Neural crest cell (in vitro differentiated cells): ENCODE data around the gene REEP1. TPM values are rescaled to one million over a fixed set of nuclear protein-coding genes. Genes with fewer than 3 reads are reported as not detected.

Source experiments
- DNase-seq: peaks from one replicate; pipeline ENCODE4 v3.0.0; 2021; ENCODE audit warnings: low read depth, mixed read lengths, low spot score
- H3K27ac Mint-ChIP-seq: one replicate; pipeline ENCODE4 v1.8.0; 2021; ENCODE audit warnings: mild to moderate bottlenecking, mixed read lengths; ENCODE audit not compliant: unreplicated experiment
- H3K27me3 Mint-ChIP-seq: 2 replicates; pipeline ENCODE4 v1.8.0; 2021; ENCODE audit warnings: low read depth, mild to moderate bottlenecking, mixed read lengths
- H3K36me3 Mint-ChIP-seq: 2 replicates; pipeline ENCODE4 v1.8.0; 2021; ENCODE audit warnings: low read depth, mild to moderate bottlenecking, mixed read lengths
- H3K4me1 Mint-ChIP-seq: 2 replicates; pipeline ENCODE4 v1.8.0; 2021; ENCODE audit warnings: mixed read lengths
- H3K4me3 Mint-ChIP-seq: one replicate; pipeline ENCODE4 v1.8.0; 2021; ENCODE audit warnings: mild to moderate bottlenecking, mixed read lengths
- H3K9me3 Mint-ChIP-seq: 2 replicates; pipeline ENCODE4 v1.8.0; 2021; ENCODE audit warnings: mixed read lengths
- total RNA-seq: library from RNA; stranded (reverse); gene quantifications from 2 replicates; pipeline ENCODE4 v1.2.1, GENCODE V29; 2021
- TF ChIP-seq, protein P1 (sequence below): fragments of 200-600 bp; sonication (generic); conservative IDR thresholded peaks from 2 replicates; pipeline ENCODE4 v1.5.0; 2021; ENCODE audit warnings: antibody characterized with exemption, mild to moderate bottlenecking

Gene REEP1
- total RNA-seq, 1 donor from 2014 or later = 12.3 TPM

- H3K27ac Mint-ChIP-seq = no peak overlapping the region
- TF ChIP-seq, protein P1, sequence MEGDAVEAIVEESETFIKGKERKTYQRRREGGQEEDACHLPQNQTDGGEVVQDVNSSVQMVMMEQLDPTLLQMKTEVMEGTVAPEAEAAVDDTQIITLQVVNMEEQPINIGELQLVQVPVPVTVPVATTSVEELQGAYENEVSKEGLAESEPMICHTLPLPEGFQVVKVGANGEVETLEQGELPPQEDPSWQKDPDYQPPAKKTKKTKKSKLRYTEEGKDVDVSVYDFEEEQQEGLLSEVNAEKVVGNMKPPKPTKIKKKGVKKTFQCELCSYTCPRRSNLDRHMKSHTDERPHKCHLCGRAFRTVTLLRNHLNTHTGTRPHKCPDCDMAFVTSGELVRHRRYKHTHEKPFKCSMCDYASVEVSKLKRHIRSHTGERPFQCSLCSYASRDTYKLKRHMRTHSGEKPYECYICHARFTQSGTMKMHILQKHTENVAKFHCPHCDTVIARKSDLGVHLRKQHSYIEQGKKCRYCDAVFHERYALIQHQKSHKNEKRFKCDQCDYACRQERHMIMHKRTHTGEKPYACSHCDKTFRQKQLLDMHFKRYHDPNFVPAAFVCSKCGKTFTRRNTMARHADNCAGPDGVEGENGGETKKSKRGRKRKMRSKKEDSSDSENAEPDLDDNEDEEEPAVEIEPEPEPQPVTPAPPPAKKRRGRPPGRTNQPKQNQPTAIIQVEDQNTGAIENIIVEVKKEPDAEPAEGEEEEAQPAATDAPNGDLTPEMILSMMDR = no peak
- peaks cover 26% of the 10 kb centered on the region for H3K36me3 Mint-ChIP-seq
- DNase-seq = no peak
- H3K9me3 Mint-ChIP-seq = peaks cover 16% of the 10 kb centered on the region
- H3K4me1 Mint-ChIP-seq = no peaks in the 10 kb centered on the region
- no peak overlapping the region for H3K4me3 Mint-ChIP-seq
- no peaks in the 10 kb centered on the region for H3K27me3 Mint-ChIP-seq
Measured at GRCh38 chr2:86275384-86275799, 62.0 kb downstream of the REEP1 start.

DNA sequence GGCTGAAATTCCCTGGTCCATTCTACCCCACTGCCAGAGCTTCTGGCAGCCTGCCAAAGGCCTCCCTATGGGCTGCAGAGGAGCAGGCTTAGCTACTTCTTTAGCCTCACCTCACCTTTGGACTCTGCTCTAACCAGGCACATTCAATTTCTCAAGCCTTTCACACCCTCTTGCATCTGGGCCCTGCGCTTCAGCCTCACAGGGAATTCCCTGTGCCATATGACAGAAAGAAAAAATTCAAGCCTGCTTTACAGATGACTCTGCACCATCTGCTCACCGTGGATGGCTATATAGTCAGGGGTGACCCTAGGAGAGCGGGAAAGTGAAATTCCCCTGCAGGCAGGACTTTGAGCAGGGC is 62.5 kb downstream of the REEP1 start:
- Mint-ChIP-seq H3K27ac (no peak overlapping the region), H3K4me3 (no peak overlapping the region), H3K9me3 (peaks cover 17% of the 10 kb centered on the region), H3K27me3 (no peaks in the 10 kb centered on the region), H3K4me1 (no peaks in the 10 kb centered on the region), H3K36me3 (peaks cover 26% of the 10 kb centered on the region)
- DNase-seq = no peak
- TF ChIP-seq, protein P1 = no peak

DNA sequence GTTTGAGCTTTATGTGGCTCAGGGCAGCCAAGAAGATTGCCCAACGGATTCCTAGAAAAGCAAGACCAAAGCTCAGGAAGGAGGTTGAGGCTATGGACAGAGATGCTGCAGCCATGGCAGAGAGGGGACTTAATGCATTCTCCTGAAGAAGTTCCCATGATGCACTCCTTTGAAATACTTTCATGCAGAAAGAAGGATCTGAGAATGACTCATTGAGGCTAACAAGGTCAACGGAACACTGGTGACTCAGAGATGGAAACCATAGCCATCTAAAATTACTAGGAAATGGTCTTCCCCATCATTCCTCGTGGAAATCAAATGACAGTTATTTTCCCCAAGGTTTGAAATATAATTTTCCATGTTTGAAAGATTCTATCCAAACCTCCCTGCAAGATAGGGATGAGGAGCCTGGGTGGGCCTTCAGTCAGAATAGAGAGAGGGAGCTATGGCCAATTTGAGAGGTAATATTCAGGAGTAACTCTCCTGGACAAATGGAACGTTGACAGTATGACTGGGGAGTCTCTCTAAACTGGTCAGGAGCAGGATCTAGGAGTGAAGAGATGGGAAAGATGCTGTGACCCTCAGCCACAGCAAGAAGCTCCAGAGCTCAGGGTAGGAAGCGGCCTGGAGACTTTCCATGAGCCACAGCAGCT is 63.0 kb downstream of the REEP1 start:
- no peak overlapping the region for H3K4me3 Mint-ChIP-seq
- no peaks in the 10 kb centered on the region for H3K27me3 Mint-ChIP-seq
- H3K27ac Mint-ChIP-seq = no peak overlapping the region
- TF ChIP-seq, protein P1 = no peak
- H3K36me3 Mint-ChIP-seq = peaks cover 26% of the 10 kb centered on the region
- H3K9me3 Mint-ChIP-seq = peaks cover 17% of the 10 kb centered on the region
- no peak for DNase-seq
- H3K4me1 Mint-ChIP-seq = no peaks in the 10 kb centered on the region

DNA sequence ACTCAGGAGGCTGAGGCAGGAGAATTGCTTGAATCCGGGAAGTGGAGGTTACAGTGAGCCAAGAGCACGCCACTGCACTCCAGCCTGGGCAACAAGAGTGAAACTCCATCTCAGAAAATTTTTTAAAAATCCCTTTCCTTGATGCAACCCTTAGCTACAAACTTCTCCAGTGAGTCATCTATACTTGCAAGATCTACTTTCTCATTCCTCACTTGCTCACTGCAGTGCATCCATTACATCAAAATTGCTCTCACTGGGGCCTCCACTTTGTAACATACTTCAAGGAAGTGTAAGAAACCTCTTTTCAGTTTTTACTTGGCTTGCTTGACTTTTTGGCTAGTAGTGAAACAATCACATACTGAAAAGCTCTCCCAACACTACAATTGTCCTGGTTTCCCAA is 65.3 kb downstream of the REEP1 start:
- H3K27ac Mint-ChIP-seq = no peak overlapping the region
- TF ChIP-seq, protein P1 = no peak

DNA sequence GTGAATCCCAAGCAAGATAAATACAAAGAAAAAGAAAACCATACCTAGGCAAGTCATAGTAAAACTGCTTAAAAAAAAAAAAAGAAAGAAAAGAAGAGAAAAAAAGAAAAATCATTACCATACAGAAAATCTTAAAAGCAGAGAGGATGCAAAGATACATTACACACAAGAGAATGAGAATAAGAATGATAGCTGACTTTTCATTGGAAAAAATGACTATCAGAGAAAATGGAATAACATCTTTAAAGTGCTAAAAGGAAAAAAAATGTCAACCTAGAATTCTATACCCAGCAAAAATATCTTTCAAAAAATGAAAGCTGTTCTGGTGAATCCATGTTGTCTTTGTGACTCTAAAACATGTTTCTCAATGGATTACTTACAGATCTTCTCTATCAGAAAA is 66.2 kb downstream of the REEP1 start:
- Mint-ChIP-seq H3K4me3 (no peak overlapping the region), H3K27ac (no peak overlapping the region), H3K27me3 (no peaks in the 10 kb centered on the region), H3K36me3 (peaks cover 30% of the 10 kb centered on the region), H3K4me1 (no peaks in the 10 kb centered on the region), H3K9me3 (peaks cover 30% of the 10 kb centered on the region)
- DNase-seq = no peak
- TF ChIP-seq, protein P1 = no peak

More for the DNA sequence above, 65.3 kb downstream of the REEP1 start:
- Mint-ChIP-seq H3K27me3 (no peaks in the 10 kb centered on the region), H3K4me1 (no peaks in the 10 kb centered on the region), H3K9me3 (peaks cover 29% of the 10 kb centered on the region), H3K4me3 (no peak overlapping the region), H3K36me3 (peaks cover 30% of the 10 kb centered on the region)
- DNase-seq = no peak
